Right renal cortex interstitium (tissue), 3 donors: ENCODE data around the gene MUL1. TPM values are rescaled to one million over a fixed set of nuclear protein-coding genes. Genes with fewer than 3 reads are reported as not detected.

ENCODE experiments used
- DNase-seq, 3 donors: peaks; one replicate each; pipeline ENCODE4 v3.0.0-alpha.2; 2013; ENCODE audit warnings: low read depth in 3 of 3, low spot score in 2 of 3
- polyA plus RNA-seq, 3 donors: library from polyadenylated mRNA; unstranded; fragments of 120-200 nt; gene quantifications; one replicate each; pipeline ENCODE4 v1.2.1, GENCODE V29; 2013; ENCODE audit not compliant: insufficient read length in 3 of 3

The MUL1 gene
- polyA plus RNA-seq, 3 donors: 33.8 to 36.4 (median 33.8) TPM

GRCh38 chr1:20472860-20473711 is 34.9 kb downstream of the MUL1 start:
- no peak for DNase-seq

- no peak for DNase-seq
Observed at GRCh38 chr1:20472121-20472520, 35.8 kb downstream of the MUL1 start.

- DNase-seq: no peak
Observed at GRCh38 chr1:20470194-20470593, 37.8 kb downstream of the MUL1 start.

- no peak for DNase-seq
Observed at GRCh38 chr1:20469406-20470076, 38.4 kb downstream of the MUL1 start.

- DNase-seq: no peak
Observed at GRCh38 chr1:20466273-20466672, 41.7 kb downstream of the MUL1 start.

- DNase-seq: no peak
Observed at GRCh38 chr1:20465187-20465586, 42.8 kb downstream of the MUL1 start.

GRCh38 chr1:20463502-20463901 is 44.4 kb downstream of the MUL1 start:
- no peak for DNase-seq

GRCh38 chr1:20462397-20462796 is 45.6 kb downstream of the MUL1 start:
- DNase-seq: no peak

- DNase-seq: no peak
Observed at GRCh38 chr1:20458717-20459116, 49.2 kb downstream of the MUL1 start.

GRCh38 chr1:20454004-20454403 is 53.9 kb downstream of the MUL1 start:
- no peak for DNase-seq

- DNase-seq: no peak
Observed at GRCh38 chr1:20449735-20450311, 58.1 kb downstream of the MUL1 start.

Other genes with a start within 250 kb of the MUL1 start
- 1 to 10 TPM in 1 of 3 donors, under 1 TPM in 2; 0.65 to 1.2 (median 0.69) TPM for gene VWA5B1, start 217.3 kb downstream of the MUL1 start, polyA plus RNA-seq
- gene CAMK2N1, start 21.9 kb downstream of the MUL1 start, polyA plus RNA-seq: 10 to 100 TPM; 69.0 to 73.5 (median 72.3) TPM
- gene FAM43B, start 44.4 kb upstream of the MUL1 start, polyA plus RNA-seq: 1 to 10 TPM in 1 of 3 donors, under 1 TPM in 2; 0.67 to 1.5 (median 0.96) TPM
- gene CDA, start 80.9 kb upstream of the MUL1 start, polyA plus RNA-seq: 1 to 10 TPM; 5.2 to 6.2 (median 6.1) TPM
- 10 to 100 TPM; 70.1 to 83.7 (median 72.5) TPM for gene PINK1, start 125.3 kb upstream of the MUL1 start, polyA plus RNA-seq
- gene DDOST, start 153.2 kb upstream of the MUL1 start, polyA plus RNA-seq: 100 to 1,000 TPM; 208 to 228 (median 226) TPM
- 1 to 10 TPM; 3.5 to 4.9 (median 3.9) TPM for gene KIF17, start 209.9 kb upstream of the MUL1 start, polyA plus RNA-seq
- gene SH2D5, start 224.6 kb upstream of the MUL1 start, polyA plus RNA-seq: 1 to 10 TPM in 2 of 3 donors, under 1 TPM in 1; 0.64 to 1.2 (median 1.2) TPM